BLaER1 (cell line): ENCODE data around the gene RGMA.

Experiments used
- H3K27ac ChIP-seq: shearing (Covaris generic); formaldehyde crosslinking; 2 replicates; pipeline ENCODE4 v1.8.1; 2022
- H3K27me3 ChIP-seq: shearing (Covaris generic); formaldehyde crosslinking; 2 replicates; pipeline ENCODE4 v1.8.1; 2022
- H3K36me3 ChIP-seq: shearing (Covaris generic); formaldehyde crosslinking; 2 replicates; pipeline ENCODE4 v1.8.1; 2022
- H3K4me1 ChIP-seq: shearing (Covaris generic); formaldehyde crosslinking; 2 replicates; pipeline ENCODE4 v1.8.1; 2022
- H3K4me2 ChIP-seq: shearing (Covaris generic); formaldehyde crosslinking; 2 replicates; pipeline ENCODE4 v1.8.1; 2022
- H3K4me3 ChIP-seq: shearing (Covaris generic); formaldehyde crosslinking; 2 replicates; pipeline ENCODE4 v1.8.1; 2022
- H3K9ac ChIP-seq: shearing (Covaris generic); formaldehyde crosslinking; 2 replicates; pipeline ENCODE4 v1.8.1; 2022
- H3K9me3 ChIP-seq: shearing (Covaris generic); formaldehyde crosslinking; 2 replicates; pipeline ENCODE4 v1.8.1; 2022
- H4K20me1 ChIP-seq: shearing (Covaris generic); formaldehyde crosslinking; 2 replicates; pipeline ENCODE4 v1.8.1; 2022
- Cebpa-rat ChIP-seq: shearing (Covaris generic); IDR thresholded peaks from 2 replicates; pipeline ENCODE4 v1.8.1; 2022

RGMA gene

GRCh38 chr15:93088981-93089726 lies at the start of gene RGMA:
Gene RGMA, minus strand, starts transcription at chr15:93089211. Its CDS starts 279 bp downstream, at chr15:93088932.
- peak within 1 kb of the TSS; percentile 98 for H3K4me2 ChIP-seq
- H3K4me1 ChIP-seq, result peaks cover 73% of the 10 kb centered on the region
- H4K20me1 ChIP-seq, result peaks cover 36% of the 10 kb centered on the region
- peak within 1 kb of the TSS; percentile 88 for H3K4me3 ChIP-seq
- H3K36me3 ChIP-seq, result peaks cover 27% of the 10 kb centered on the region
- H3K27ac ChIP-seq, result peak within 1 kb of the TSS; percentile 89
- H3K9ac ChIP-seq, result peak within 1 kb of the TSS; percentile 89
- TF ChIP-seq Cebpa-rat, result no peak
- H3K9me3 ChIP-seq, result no peaks in the 10 kb centered on the region
- H3K27me3 ChIP-seq, result no peaks in the 10 kb centered on the region

- peaks cover 26% of the 10 kb centered on the region for H3K4me1 ChIP-seq
- H3K36me3 ChIP-seq, result no peaks in the 10 kb centered on the region
- no peak for TF ChIP-seq Cebpa-rat
- H3K4me2 ChIP-seq, result no peak overlapping the region
- no peak overlapping the region for H3K4me3 ChIP-seq
- H3K27ac ChIP-seq, result no peak overlapping the region
- H3K9ac ChIP-seq, result no peak overlapping the region
- no peaks in the 10 kb centered on the region for H3K27me3 ChIP-seq
- H3K9me3 ChIP-seq, result no peaks in the 10 kb centered on the region
- no peaks in the 10 kb centered on the region for H4K20me1 ChIP-seq
Measured at GRCh38 chr15:93136606-93137005, 47.6 kb upstream of the RGMA start.

GRCh38 chr15:93135997-93136397 lies 47.0 kb upstream of the RGMA start:
- Histone ChIP-seq H3K27me3 (no peaks in the 10 kb centered on the region), H3K4me3 (no peak overlapping the region), H3K4me1 (peaks cover 20% of the 10 kb centered on the region), H3K36me3 (no peaks in the 10 kb centered on the region), H3K9ac (no peak overlapping the region), H3K4me2 (no peak overlapping the region), H3K9me3 (no peaks in the 10 kb centered on the region), H4K20me1 (no peaks in the 10 kb centered on the region), H3K27ac (no peak overlapping the region)
- TF ChIP-seq Cebpa-rat, result no peak

- Histone ChIP-seq H4K20me1 (no peaks in the 10 kb centered on the region), H3K27me3 (no peaks in the 10 kb centered on the region), H3K9me3 (no peaks in the 10 kb centered on the region), H3K36me3 (no peaks in the 10 kb centered on the region), H3K27ac (no peak overlapping the region), H3K4me2 (no peak overlapping the region), H3K4me1 (peaks cover 15% of the 10 kb centered on the region), H3K4me3 (no peak overlapping the region), H3K9ac (no peak overlapping the region)
- TF ChIP-seq Cebpa-rat, result no peak
Measured at GRCh38 chr15:93135459-93135858, 46.4 kb upstream of the RGMA start.

GRCh38 chr15:93131485-93132095 lies 42.6 kb upstream of the RGMA start:
- no peak overlapping the region for H3K4me2 ChIP-seq
- peaks cover 17% of the 10 kb centered on the region for H3K4me1 ChIP-seq
- no peak overlapping the region for H3K4me3 ChIP-seq
- H3K27ac ChIP-seq, result no peak overlapping the region
- H3K9me3 ChIP-seq, result no peaks in the 10 kb centered on the region
- H3K36me3 ChIP-seq, result no peaks in the 10 kb centered on the region
- H3K27me3 ChIP-seq, result no peaks in the 10 kb centered on the region
- H3K9ac ChIP-seq, result no peak overlapping the region
- H4K20me1 ChIP-seq, result no peaks in the 10 kb centered on the region
- TF ChIP-seq Cebpa-rat, result no peak

GRCh38 chr15:93129702-93130488 lies 40.9 kb upstream of the RGMA start:
- no peak overlapping the region for H3K9ac ChIP-seq
- H4K20me1 ChIP-seq, result no peaks in the 10 kb centered on the region
- no peaks in the 10 kb centered on the region for H3K27me3 ChIP-seq
- peaks cover 20% of the 10 kb centered on the region for H3K4me1 ChIP-seq
- H3K4me3 ChIP-seq, result no peak overlapping the region
- no peak overlapping the region for H3K4me2 ChIP-seq
- no peak for TF ChIP-seq Cebpa-rat
- no peaks in the 10 kb centered on the region for H3K36me3 ChIP-seq
- no peaks in the 10 kb centered on the region for H3K9me3 ChIP-seq
- H3K27ac ChIP-seq, result no peak overlapping the region

- Histone ChIP-seq H3K4me2 (no peak overlapping the region), H3K9me3 (no peaks in the 10 kb centered on the region), H3K36me3 (no peaks in the 10 kb centered on the region), H3K9ac (no peak overlapping the region), H3K4me1 (peaks cover 11% of the 10 kb centered on the region), H3K27ac (no peak overlapping the region), H3K27me3 (no peaks in the 10 kb centered on the region), H3K4me3 (no peak overlapping the region), H4K20me1 (no peaks in the 10 kb centered on the region)
- no peak for TF ChIP-seq Cebpa-rat
Measured at GRCh38 chr15:93127286-93127685, 38.3 kb upstream of the RGMA start.

- Histone ChIP-seq H3K9ac (no peak overlapping the region), H3K36me3 (no peaks in the 10 kb centered on the region), H3K4me1 (peaks cover 11% of the 10 kb centered on the region), H3K27ac (no peak overlapping the region), H4K20me1 (no peaks in the 10 kb centered on the region), H3K27me3 (no peaks in the 10 kb centered on the region), H3K4me2 (peak overlapping the region; percentile 50), H3K4me3 (no peak overlapping the region), H3K9me3 (no peaks in the 10 kb centered on the region)
- TF ChIP-seq Cebpa-rat, result no peak
Measured at GRCh38 chr15:93126599-93126998, 37.6 kb upstream of the RGMA start.

GRCh38 chr15:93126148-93126547 lies 37.1 kb upstream of the RGMA start:
- Histone ChIP-seq H3K27ac (no peak overlapping the region), H3K27me3 (no peaks in the 10 kb centered on the region), H4K20me1 (no peaks in the 10 kb centered on the region), H3K36me3 (no peaks in the 10 kb centered on the region), H3K4me2 (peak overlapping the region; percentile 50), H3K9ac (no peak overlapping the region), H3K9me3 (no peaks in the 10 kb centered on the region), H3K4me3 (no peak overlapping the region), H3K4me1 (peaks cover 12% of the 10 kb centered on the region)
- no peak for TF ChIP-seq Cebpa-rat

GRCh38 chr15:93124126-93124525 lies 35.1 kb upstream of the RGMA start:
- Histone ChIP-seq H3K27me3 (no peaks in the 10 kb centered on the region), H3K4me2 (no peak overlapping the region)

More at GRCh38 chr15:93124126-93124525, 35.1 kb upstream of the RGMA start:
- Histone ChIP-seq H3K27ac (no peak overlapping the region), H4K20me1 (no peaks in the 10 kb centered on the region), H3K4me1 (peaks cover 21% of the 10 kb centered on the region), H3K9ac (no peak overlapping the region), H3K36me3 (no peaks in the 10 kb centered on the region), H3K4me3 (no peak overlapping the region), H3K9me3 (no peaks in the 10 kb centered on the region)
- TF ChIP-seq Cebpa-rat, result no peak
